Measurements from ENCODE around the gene FBLN1. TPM values are rescaled to one million over a fixed set of nuclear protein-coding genes. Genes with fewer than 3 reads are reported as not detected.

FBLN1 gene
- total RNA-seq, 1 donor from 2014 or later: 271 TPM

GRCh38 chr22:45497351-45498145 is 5.1 kb upstream of the FBLN1 start:
- DNase-seq (ENCODE audit: extremely low spot score, unreplicated experiment): no peak
- no peak overlapping the region for H3K27ac Mint-ChIP-seq

GRCh38 chr22:45499746-45500145 is 2.9 kb upstream of the FBLN1 start:
- H3K4me1 Mint-ChIP-seq (ENCODE audit: unreplicated experiment): peaks cover 36% of the 10 kb centered on the region
- TF ChIP-seq CTCF (conservative IDR thresholded peaks at IDR 0.05): no peak
- no peak overlapping the region for H3K4me3 Mint-ChIP-seq
- H3K27me3 Mint-ChIP-seq: no peaks in the 10 kb centered on the region
- no peaks in the 10 kb centered on the region for H3K36me3 Mint-ChIP-seq
- H3K27ac Mint-ChIP-seq: no peak overlapping the region
- no peak for DNase-seq (ENCODE audit: extremely low spot score, unreplicated experiment)
- H3K9me3 Mint-ChIP-seq: no peaks in the 10 kb centered on the region

More at GRCh38 chr22:45497351-45498145, 5.1 kb upstream of the FBLN1 start:
- Mint-ChIP-seq H3K4me3 (peak overlapping the region; percentile 29), H3K27me3 (no peaks in the 10 kb centered on the region), H3K4me1 (ENCODE audit: unreplicated experiment) (peaks cover 43% of the 10 kb centered on the region), H3K9me3 (no peaks in the 10 kb centered on the region), H3K36me3 (no peaks in the 10 kb centered on the region)
- TF ChIP-seq CTCF (conservative IDR thresholded peaks at IDR 0.05): no peak

- H3K4me1 Mint-ChIP-seq (ENCODE audit: unreplicated experiment): peaks cover 33% of the 10 kb centered on the region
- TF ChIP-seq CTCF (conservative IDR thresholded peaks at IDR 0.05): no peak
- DNase-seq (ENCODE audit: extremely low spot score, unreplicated experiment): no peak
- peak overlapping the region; percentile 84 for H3K27ac Mint-ChIP-seq
- H3K9me3 Mint-ChIP-seq: no peaks in the 10 kb centered on the region
- no peaks in the 10 kb centered on the region for H3K36me3 Mint-ChIP-seq
- peak overlapping the region; percentile 94 for H3K4me3 Mint-ChIP-seq
- H3K27me3 Mint-ChIP-seq: no peaks in the 10 kb centered on the region
Measured at GRCh38 chr22:45503050-45503815, 550 bp downstream of the FBLN1 start.

GRCh38 chr22:45503816-45504372 is 1.2 kb downstream of the FBLN1 start:
- Mint-ChIP-seq H3K27ac (peak overlapping the region; percentile 84), H3K27me3 (no peaks in the 10 kb centered on the region), H3K36me3 (peaks cover 4% of the 10 kb centered on the region), H3K4me3 (peak overlapping the region; percentile 94), H3K4me1 (ENCODE audit: unreplicated experiment) (peaks cover 33% of the 10 kb centered on the region), H3K9me3 (no peaks in the 10 kb centered on the region)
- TF ChIP-seq CTCF (conservative IDR thresholded peaks at IDR 0.05): no peak
- DNase-seq (ENCODE audit: extremely low spot score, unreplicated experiment): no peak

- no peak for TF ChIP-seq CTCF (conservative IDR thresholded peaks at IDR 0.05)
- Mint-ChIP-seq H3K4me1 (ENCODE audit: unreplicated experiment) (peaks cover 37% of the 10 kb centered on the region), H3K36me3 (peaks cover 4% of the 10 kb centered on the region), H3K27me3 (no peaks in the 10 kb centered on the region), H3K27ac (peak overlapping the region; percentile 84), H3K9me3 (no peaks in the 10 kb centered on the region), H3K4me3 (peak overlapping the region; percentile 94)
- DNase-seq (ENCODE audit: extremely low spot score, unreplicated experiment): no peak
Measured at GRCh38 chr22:45504373-45505341, 2.0 kb downstream of the FBLN1 start.

Data from type B pancreatic cell (in vitro differentiated cells).